HG03196 (cell line): ENCODE results near the gene SPAG17.

Experiments used
- ATAC-seq: cut with Tn5 transposase; IDR thresholded peaks from one replicate; pipeline ENCODE4 v1.9.1; 2021; ENCODE audit not compliant: unreplicated experiment

SPAG17 gene

GRCh38 chr1:118185084-118185832, at the start of gene SPAG17:
Gene SPAG17, minus strand, starts transcription at chr1:118185228. Its CDS starts 71 bp downstream, at chr1:118185157.
- no peak for ATAC-seq

- ATAC-seq: no peak
Observed at GRCh38 chr1:118225471-118225870, 40.4 kb upstream of the SPAG17 start.

- no peak for ATAC-seq
Observed at GRCh38 chr1:118223426-118223825, 38.4 kb upstream of the SPAG17 start.

GRCh38 chr1:118219438-118219837, 34.4 kb upstream of the SPAG17 start:
- no peak for ATAC-seq

- ATAC-seq: no peak
Observed at GRCh38 chr1:118217141-118217838, 32.3 kb upstream of the SPAG17 start.

- ATAC-seq: no peak
Observed at GRCh38 chr1:118214866-118215265, 29.8 kb upstream of the SPAG17 start.

- ATAC-seq: no peak
Observed at GRCh38 chr1:118210723-118211110, 25.7 kb upstream of the SPAG17 start.

- ATAC-seq: no peak
Observed at GRCh38 chr1:118210051-118210722, 25.2 kb upstream of the SPAG17 start.

GRCh38 chr1:118209648-118210047, 24.6 kb upstream of the SPAG17 start:
- no peak for ATAC-seq

GRCh38 chr1:118206966-118207365, 21.9 kb upstream of the SPAG17 start:
- no peak for ATAC-seq

GRCh38 chr1:118204648-118205047, 19.6 kb upstream of the SPAG17 start:
- no peak for ATAC-seq

- ATAC-seq: no peak
Observed at GRCh38 chr1:118204105-118204504, 19.1 kb upstream of the SPAG17 start.

GRCh38 chr1:118202076-118202608, 17.1 kb upstream of the SPAG17 start:
- no peak for ATAC-seq

GRCh38 chr1:118201524-118201923, 16.5 kb upstream of the SPAG17 start:
- no peak for ATAC-seq

- ATAC-seq: no peak
Observed at GRCh38 chr1:118200836-118201235, 15.8 kb upstream of the SPAG17 start.

GRCh38 chr1:118190561-118190960, 5.5 kb upstream of the SPAG17 start:
- no peak for ATAC-seq

- ATAC-seq: no peak
Observed at GRCh38 chr1:118189564-118189963, 4.5 kb upstream of the SPAG17 start.

- no peak for ATAC-seq
Observed at GRCh38 chr1:118188411-118188810, 3.4 kb upstream of the SPAG17 start.

- no peak for ATAC-seq
Observed at GRCh38 chr1:118186026-118186425, 998 bp upstream of the SPAG17 start.

GRCh38 chr1:118184739-118185083, 317 bp downstream of the SPAG17 start:
- ATAC-seq: no peak

- no peak for ATAC-seq
Observed at GRCh38 chr1:118183586-118183985, 1.4 kb downstream of the SPAG17 start.

- ATAC-seq: no peak
Observed at GRCh38 chr1:118177998-118178397, 7.0 kb downstream of the SPAG17 start.
